SK-N-SH (cell line): Measurements from ENCODE around the gene GGA2. TPM values are rescaled to one million over a fixed set of nuclear protein-coding genes. Genes with fewer than 3 reads are reported as not detected.

ENCODE experiments used
- CTCF ChIA-PET: fragments of 300-600, 350-600 bp; formaldehyde crosslinking; extraction: SDS; loops from one replicate; lab custom pipeline; 2021; lab: Yijun Ruan, JAX
- POLR2A ChIA-PET: fragments of 350-600 bp; sonication (Branson Sonifier 250); formaldehyde crosslinking; extraction: SDS; loops from one replicate; lab custom pipeline; 2020; ENCODE audit warnings: antibody characterized with exemption, inconsistent platforms; lab: Yijun Ruan, JAX
- DNase-seq: peaks from one replicate; pipeline ENCODE4 v3.0.0; 2012
- H2AFZ ChIP-seq: fragments of 200-600 bp; sonication (generic); 2 replicates; pipeline ENCODE4 v1.8.1; 2016; ENCODE audit warnings: antibody characterized with exemption, mild to moderate bottlenecking, low read depth
- H3F3A ChIP-seq: fragments of 200-600 bp; sonication (generic); replicated peaks from 2 replicates; pipeline ENCODE3; 2016; ENCODE audit warnings: antibody characterized with exemption, mild to moderate bottlenecking; ENCODE audit not compliant: insufficient read depth
- H3K27ac ChIP-seq, 2 experiments: fragments of 200-500 bp in 1 of 2; fragments of 200-600 bp in 1 of 2; sonication (Bioruptor generic) in 1 of 2; sonication (generic), shearing (Covaris generic) in 1 of 2; 2 replicates each; pipeline versions ENCODE4 v1.5.1 to v1.6.1; 2014 to 2016; ENCODE audit warnings: low read depth in 2 of 2, inconsistent platforms in 1 of 2, low read length in 1 of 2, mild to moderate bottlenecking in 1 of 2, mixed read lengths in 1 of 2
- H3K27me3 ChIP-seq: fragments of 200-600 bp; sonication (generic), shearing (Covaris generic); 2 replicates; pipeline ENCODE4 v1.6.1; 2016; ENCODE audit warnings: mixed run types; ENCODE audit not compliant: insufficient read depth
- H3K36me3 ChIP-seq, 2 experiments: fragments of 200-500 bp in 1 of 2; fragments of 200-600 bp in 1 of 2; sonication (Bioruptor generic) in 1 of 2; sonication (generic) in 1 of 2; replicated peaks in 1 of 2; 2 replicates each; pipeline versions ENCODE3 to v1.5.1; 2014 to 2016; ENCODE audit warnings: low read length in 1 of 2, mild to moderate bottlenecking in 1 of 2; ENCODE audit not compliant: insufficient read depth in 2 of 2, control insufficient read depth in 1 of 2
- H3K4me1 ChIP-seq, 2 experiments: fragments of 200-500 bp in 1 of 2; fragments of 200-600 bp in 1 of 2; sonication (Bioruptor generic) in 1 of 2; sonication (generic), shearing (Covaris generic) in 1 of 2; 2 replicates each; pipeline versions ENCODE4 v1.5.1 to v1.6.1; 2014 to 2016; ENCODE audit warnings: low read depth in 1 of 2, low read length in 1 of 2, mixed run types in 1 of 2; ENCODE audit not compliant: insufficient read depth in 2 of 2, control insufficient read depth in 1 of 2
- H3K4me2 ChIP-seq: fragments of 200-600 bp; sonication (generic), shearing (Covaris generic); 2 replicates; pipeline ENCODE4 v1.6.1; 2017; ENCODE audit warnings: mixed run types
- H3K4me3 ChIP-seq, 2 experiments: fragments of 200-500 bp in 1 of 2; fragments of 200-600 bp in 1 of 2; sonication (Bioruptor generic) in 1 of 2; sonication (generic), shearing (Covaris generic) in 1 of 2; 2 replicates each; pipeline versions ENCODE4 v1.5.1 to v1.8.1; 2014 to 2016; ENCODE audit warnings: low read depth in 2 of 2, inconsistent platforms in 1 of 2, low read length in 1 of 2, mild to moderate bottlenecking in 1 of 2, mixed read lengths in 1 of 2, moderate library complexity in 1 of 2
- H3K79me2 ChIP-seq: fragments of 200-600 bp; sonication (generic); 2 replicates; pipeline ENCODE4 v1.8.1; 2017; ENCODE audit warnings: mild to moderate bottlenecking; ENCODE audit not compliant: insufficient read depth
- H3K9ac ChIP-seq: fragments of 200-600 bp; sonication (generic); 2 replicates; pipeline ENCODE4 v1.6.1; 2017; ENCODE audit warnings: mixed run types
- H3K9me2 ChIP-seq: fragments of 200-600 bp; sonication (generic); 2 replicates; pipeline ENCODE4 v1.6.1; 2017; ENCODE audit warnings: mixed run types
- H3K9me3 ChIP-seq: fragments of 200-600 bp; sonication (generic); 2 replicates; pipeline ENCODE4 v1.6.1; 2017; ENCODE audit warnings: mixed run types, mild to moderate bottlenecking, moderate library complexity
- H4K20me1 ChIP-seq: fragments of 200-600 bp; sonication (generic); 2 replicates; pipeline ENCODE4 v1.6.1; 2017; ENCODE audit warnings: mild to moderate bottlenecking, mixed run types; ENCODE audit not compliant: insufficient read depth
- CHD2 ChIP-seq: fragments of 150-350 bp; IDR thresholded peaks from 2 replicates; pipeline ENCODE4 v1.6.1; 2018; ENCODE audit warnings: low read length; ENCODE audit not compliant: partially characterized antibody
- EZH2phosphoT487 ChIP-seq: fragments of 200-600 bp; sonication (generic); IDR thresholded peaks from 2 replicates; pipeline ENCODE4 v1.6.1; 2017; ENCODE audit warnings: low read depth, mixed run types, mild to moderate bottlenecking, antibody characterized with exemption, moderate library complexity, borderline replicate concordance
- FOXM1 ChIP-seq: IDR thresholded peaks from 2 replicates; pipeline ENCODE4 v1.4.0; 2012; ENCODE audit warnings: low read depth, mild to moderate bottlenecking
- GATA2 ChIP-seq: sonication (generic); formaldehyde crosslinking; IDR thresholded peaks from 2 replicates; pipeline ENCODE4 v1.5.0; 2020; ENCODE audit warnings: mild to moderate bottlenecking, missing genetic modification reagents
- JUND ChIP-seq: IDR thresholded peaks from 2 replicates; pipeline ENCODE4 v1.4.0; 2012
- MEF2A ChIP-seq: IDR thresholded peaks from 2 replicates; pipeline ENCODE4 v1.4.0; 2012; ENCODE audit warnings: low read depth, borderline replicate concordance
- NFIC ChIP-seq: IDR thresholded peaks from 2 replicates; pipeline ENCODE4 v1.4.0; 2012; ENCODE audit warnings: borderline replicate concordance
- NRF1 ChIP-seq: IDR thresholded peaks from 2 replicates; pipeline ENCODE4 v1.6.1; 2012; ENCODE audit warnings: low read depth, mild to moderate bottlenecking, low read length
- POLR2AphosphoS5 ChIP-seq: IDR thresholded peaks from 2 replicates; pipeline ENCODE4 v1.6.1; 2012; ENCODE audit warnings: low read depth, low read length
- REST ChIP-seq: IDR thresholded peaks from 2 replicates; pipeline ENCODE4 v1.6.1; 2012; ENCODE audit warnings: mild to moderate bottlenecking, low read depth, low read length, moderate library complexity
- RXRA ChIP-seq: IDR thresholded peaks from 2 replicates; pipeline ENCODE4 v1.4.0; 2012; ENCODE audit warnings: low read depth, mild to moderate bottlenecking, borderline replicate concordance
- TAF1 ChIP-seq: IDR thresholded peaks from 2 replicates; pipeline ENCODE4 v1.6.1; 2012; ENCODE audit warnings: low read depth, mild to moderate bottlenecking, low read length, moderate library complexity, borderline replicate concordance
- TEAD4 ChIP-seq: IDR thresholded peaks from 2 replicates; pipeline ENCODE4 v1.4.0; 2012; ENCODE audit warnings: mild to moderate bottlenecking, borderline replicate concordance; ENCODE audit not compliant: insufficient read depth
- USF1 ChIP-seq: IDR thresholded peaks from 2 replicates; pipeline ENCODE4 v1.4.0; 2012; ENCODE audit warnings: low read depth, borderline replicate concordance
- USF2 ChIP-seq: fragments of 150-350 bp; IDR thresholded peaks from 2 replicates; pipeline ENCODE4 v1.6.1; 2017; ENCODE audit warnings: antibody characterized with exemption, low read length, low read depth, borderline replicate concordance
- WGBS: methylation state at CpG from one replicate; pipeline ENCODE4 v1.1.6; 2017; ENCODE audit warnings: low lambda C conversion rate; 5-methylcytosine and 5-hydroxymethylcytosine counted together
- polyA plus RNA-seq, 3 experiments: library from polyadenylated mRNA; depleted of rRNA; stranded (reverse); fragments of >200 nt; gene quantifications; 2 replicates each; pipeline ENCODE4 v1.2.3, GENCODE V29; 2012
- TF ChIP-seq, protein P1 (sequence below): IDR thresholded peaks from 2 replicates; pipeline ENCODE4; 2012
- TF ChIP-seq, protein P2 (sequence below): IDR thresholded peaks from 2 replicates; pipeline ENCODE4 v1.4.0; 2012; ENCODE audit warnings: low read depth, borderline replicate concordance

GGA2 gene
- polyA plus RNA-seq, 1 of the 3 experiments (the other 2 are of a cell fraction), result 23.4 TPM

- DNase-seq, result no peak
- Histone ChIP-seq H3K9ac (no peak overlapping the region), H3K36me3 (peaks cover 35 to 57% of the 10 kb centered on the region in 2 experiments), H3K4me1 (no peaks in the 10 kb centered on the region), H3K27me3 (no peaks in the 10 kb centered on the region), H3K4me2 (no peak overlapping the region), H3F3A (no peaks in the 10 kb centered on the region), H3K27ac (no peak overlapping the region), H3K9me3 (no peaks in the 10 kb centered on the region), H3K4me3 (no peak overlapping the region), H3K79me2 (no peaks in the 10 kb centered on the region), H3K9me2 (no peaks in the 10 kb centered on the region), H2AFZ (no peak overlapping the region), H4K20me1 (no peaks in the 10 kb centered on the region)
- ChIA-PET POLR2A (no interaction called here), CTCF (no interaction called here)
- WGBS, result 100% methylated on average over 3 of the region's 3 CpGs
- TF ChIP-seq POLR2AphosphoS5 (no peak), GATA2 (CRISPR knock-in tag) (no peak), REST (no peak), MEF2A (no peak), CHD2 (no peak), USF1 (no peak)
- TF ChIP-seq, protein P1, sequence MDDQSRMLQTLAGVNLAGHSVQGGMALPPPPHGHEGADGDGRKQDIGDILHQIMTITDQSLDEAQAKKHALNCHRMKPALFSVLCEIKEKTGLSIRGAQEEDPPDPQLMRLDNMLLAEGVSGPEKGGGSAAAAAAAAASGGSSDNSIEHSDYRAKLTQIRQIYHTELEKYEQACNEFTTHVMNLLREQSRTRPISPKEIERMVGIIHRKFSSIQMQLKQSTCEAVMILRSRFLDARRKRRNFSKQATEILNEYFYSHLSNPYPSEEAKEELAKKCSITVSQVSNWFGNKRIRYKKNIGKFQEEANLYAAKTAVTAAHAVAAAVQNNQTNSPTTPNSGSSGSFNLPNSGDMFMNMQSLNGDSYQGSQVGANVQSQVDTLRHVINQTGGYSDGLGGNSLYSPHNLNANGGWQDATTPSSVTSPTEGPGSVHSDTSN, result no peak
- TF ChIP-seq, all 33 proteins: peak for 0
Observed at GRCh38 chr16:23478566-23478965, 31.7 kb downstream of the GGA2 start.

GRCh38 chr16:23476289-23476688 lies 34.0 kb downstream of the GGA2 start:
- Histone ChIP-seq H3K27ac (no peak overlapping the region), H3K4me3 (no peak overlapping the region), H3K4me1 (no peaks in the 10 kb centered on the region), H2AFZ (no peak overlapping the region), H3K36me3 (peaks cover 38 to 54% of the 10 kb centered on the region in 2 experiments), H3K79me2 (no peaks in the 10 kb centered on the region), H4K20me1 (no peaks in the 10 kb centered on the region), H3F3A (peaks cover 1% of the 10 kb centered on the region), H3K4me2 (no peak overlapping the region), H3K9ac (no peak overlapping the region), H3K9me2 (no peaks in the 10 kb centered on the region), H3K9me3 (no peaks in the 10 kb centered on the region), H3K27me3 (no peaks in the 10 kb centered on the region)
- CTCF ChIA-PET, result no interaction called here
- no peak for DNase-seq
- POLR2A ChIA-PET, result no interaction called here
- WGBS, result 97% methylated on average over 1 of the region's 1 CpG
- TF ChIP-seq POLR2AphosphoS5 (no peak), CHD2 (no peak), FOXM1 (no peak), USF2 (no peak), RXRA (no peak), NFIC (no peak), EZH2phosphoT487 (no peak), TAF1 (no peak), NRF1 (no peak), JUND (no peak), TEAD4 (no peak)
- TF ChIP-seq, protein P2, sequence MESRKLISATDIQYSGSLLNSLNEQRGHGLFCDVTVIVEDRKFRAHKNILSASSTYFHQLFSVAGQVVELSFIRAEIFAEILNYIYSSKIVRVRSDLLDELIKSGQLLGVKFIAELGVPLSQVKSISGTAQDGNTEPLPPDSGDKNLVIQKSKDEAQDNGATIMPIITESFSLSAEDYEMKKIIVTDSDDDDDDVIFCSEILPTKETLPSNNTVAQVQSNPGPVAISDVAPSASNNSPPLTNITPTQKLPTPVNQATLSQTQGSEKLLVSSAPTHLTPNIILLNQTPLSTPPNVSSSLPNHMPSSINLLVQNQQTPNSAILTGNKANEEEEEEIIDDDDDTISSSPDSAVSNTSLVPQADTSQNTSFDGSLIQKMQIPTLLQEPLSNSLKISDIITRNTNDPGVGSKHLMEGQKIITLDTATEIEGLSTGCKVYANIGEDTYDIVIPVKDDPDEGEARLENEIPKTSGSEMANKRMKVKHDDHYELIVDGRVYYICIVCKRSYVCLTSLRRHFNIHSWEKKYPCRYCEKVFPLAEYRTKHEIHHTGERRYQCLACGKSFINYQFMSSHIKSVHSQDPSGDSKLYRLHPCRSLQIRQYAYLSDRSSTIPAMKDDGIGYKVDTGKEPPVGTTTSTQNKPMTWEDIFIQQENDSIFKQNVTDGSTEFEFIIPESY, result no peak
